Endothelial cell of umbilical vein (primary cell): ENCODE results near the gene PCDHGA8. TPM values are rescaled to one million over a fixed set of nuclear protein-coding genes. Genes with fewer than 3 reads are reported as not detected.
"Not testable (repeated sequence)": the region's sequence is repeated elsewhere in the genome, so short reads cannot be mapped to it uniquely, and the experiment has no call there.

ENCODE experiments used
- BruUV-seq: library from RNA; stranded (reverse); fragments of 400-500 nt; replicated peaks from 2 replicates; lab custom pipeline; 2021; lab: Mats Ljungman, UMichigan
- CTCF ChIA-PET: fragments of 300-600, 350-600 bp; sonication (Branson Sonifier 250); formaldehyde crosslinking; loops from one replicate; lab custom pipeline; 2021; ENCODE audit warnings: antibody characterized with exemption, inconsistent platforms; lab: Charles Lee
- POLR2A ChIA-PET: fragments of 300-600, 350-600 bp; sonication (Branson Sonifier 250); formaldehyde crosslinking; loops from one replicate; lab custom pipeline; 2021; ENCODE audit warnings: antibody characterized with exemption, inconsistent platforms; lab: Charles Lee
- DNase-seq: peaks from one replicate; pipeline ENCODE4 v3.0.0-alpha.2; 2011; ENCODE audit warnings: low read depth, low spot score
- FAIRE-seq: peaks from 2 replicates; lab custom pipeline; 2011; peaks lifted over from hg19 to GRCh38; lab: Jason Lieb, UNC
- H2AFZ ChIP-seq: 2 replicates; pipeline ENCODE4 v1.6.0; 2012; ENCODE audit warnings: low read depth, low read length, control low read depth, inconsistent platforms
- H3K27ac ChIP-seq: 2 replicates; pipeline ENCODE4 v1.5.1; 2011; ENCODE audit warnings: low read depth, mild to moderate bottlenecking, control low read depth, low read length, moderate library complexity; ENCODE audit not compliant: insufficient read depth
- H3K27me3 ChIP-seq, 2 experiments: 2 replicates each; pipeline versions ENCODE4 v1.6.0 to v1.6.1; 2011; ENCODE audit warnings: low read length in 2 of 2, mixed read lengths in 1 of 2; ENCODE audit not compliant: control insufficient read depth in 2 of 2, insufficient read depth in 2 of 2
- H3K36me3 ChIP-seq, 2 experiments: 2 replicates in 1 of 2; 3 replicates in 1 of 2; pipeline ENCODE4 v1.5.1; 2011; ENCODE audit warnings: low read length in 2 of 2, mild to moderate bottlenecking in 1 of 2, moderate library complexity in 1 of 2; ENCODE audit not compliant: control insufficient read depth in 2 of 2, insufficient read depth in 2 of 2; ENCODE audit errors: extremely low read depth in 1 of 2
- H3K4me1 ChIP-seq: 3 replicates; pipeline ENCODE4 v1.5.1; 2011; ENCODE audit warnings: mild to moderate bottlenecking, low read length; ENCODE audit not compliant: control insufficient read depth, insufficient read depth; ENCODE audit errors: extremely low read depth
- H3K4me2 ChIP-seq: 2 replicates; pipeline ENCODE4 v1.6.1; 2011; ENCODE audit warnings: low read length, control low read depth, mixed read lengths; ENCODE audit not compliant: insufficient read depth
- H3K4me3 ChIP-seq, 3 experiments: fragments of 200-600 bp in 1 of 3; sonication (generic), shearing (Covaris generic) in 1 of 3; replicated peaks in 1 of 3; 2 replicates each; pipeline ENCODE4 v1.5.1; 2011 to 2016; ENCODE audit warnings: control low read depth in 3 of 3, low read length in 3 of 3, mild to moderate bottlenecking in 2 of 3, inconsistent platforms in 1 of 3, low read depth in 1 of 3, moderate library complexity in 1 of 3; ENCODE audit not compliant: insufficient read depth in 1 of 3
- H3K79me2 ChIP-seq: 2 replicates; pipeline ENCODE4 v1.6.0; 2012; ENCODE audit warnings: low read length, inconsistent platforms; ENCODE audit not compliant: control insufficient read depth, insufficient read depth
- H3K9ac ChIP-seq: replicated peaks from 2 replicates; pipeline ENCODE3; 2011; ENCODE audit warnings: low read length, control low read depth; ENCODE audit not compliant: insufficient read depth; ENCODE audit errors: extremely low read depth
- H3K9me1 ChIP-seq: replicated peaks from 3 replicates; pipeline ENCODE4 v1.6.0; 2011; ENCODE audit warnings: mild to moderate bottlenecking, low read length; ENCODE audit not compliant: control insufficient read depth, insufficient read depth; ENCODE audit errors: extremely low read depth
- H3K9me3 ChIP-seq: replicated peaks from 2 replicates; pipeline ENCODE4 v1.5.1; 2012; ENCODE audit warnings: low read length, inconsistent platforms; ENCODE audit not compliant: control insufficient read depth, insufficient read depth
- H4K20me1 ChIP-seq: replicated peaks from 2 replicates; pipeline ENCODE3; 2011; ENCODE audit warnings: mild to moderate bottlenecking, low read length; ENCODE audit not compliant: control insufficient read depth, insufficient read depth; ENCODE audit errors: extremely low read depth
- EZH2 ChIP-seq: IDR thresholded peaks from 2 replicates; pipeline ENCODE4 v1.6.1; 2012; ENCODE audit warnings: borderline replicate concordance, low read depth, mild to moderate bottlenecking, moderate library complexity, low read length, inconsistent platforms; ENCODE audit not compliant: severe bottlenecking
- dilution Hi-C: fragments of 300-500 bp; cut with MboI; formaldehyde crosslinking; loops from one replicate; pipeline ENCODE4 v1.15.0; 2019; ENCODE audit warnings: low sequenced_read_pairs; ENCODE audit not compliant: extremely low pct_ligation_motif_present
- intact Hi-C: fragments of 100-400 bp; cut with micrococcal nuclease; formaldehyde crosslinking; loops from one replicate; pipeline ENCODE4 v1.10.0; 2022
- polyA plus RNA-seq, 4 experiments: library from polyadenylated mRNA; depleted of rRNA in 3 of 4; stranded (reverse) in 3 of 4; unstranded in 1 of 4; fragments of >200 nt; gene quantifications; 2 replicates each; pipeline versions ENCODE4 v1.2.1 to v1.2.3, GENCODE V29; 2011 to 2012; ENCODE audit warnings: missing spikeins in 1 of 4
- total RNA-seq: library from RNA; stranded (reverse); gene quantifications from 2 replicates; pipeline ENCODE4 v1.2.3, GENCODE V29; 2021
- TF ChIP-seq, protein P1 (sequence below), 2 donors: IDR thresholded peaks; 1 replicate in 1 of 2; 2 replicates in 1 of 2; pipeline ENCODE4 v1.5.1; 2011; ENCODE audit warnings: low read length in 2 of 2, mild to moderate bottlenecking in 2 of 2, moderate library complexity in 2 of 2, control low read depth in 1 of 2, inconsistent platforms in 1 of 2, low read depth in 1 of 2; ENCODE audit not compliant: insufficient read depth in 1 of 2; ENCODE audit errors: extremely low read depth in 1 of 2

The PCDHGA8 gene
- total and polyA plus RNA-seq, 2 donors (not counting 3 experiments of a cell fraction or from before 2014, with no cell fraction given) = 0.44 to 0.95 TPM

DNA sequence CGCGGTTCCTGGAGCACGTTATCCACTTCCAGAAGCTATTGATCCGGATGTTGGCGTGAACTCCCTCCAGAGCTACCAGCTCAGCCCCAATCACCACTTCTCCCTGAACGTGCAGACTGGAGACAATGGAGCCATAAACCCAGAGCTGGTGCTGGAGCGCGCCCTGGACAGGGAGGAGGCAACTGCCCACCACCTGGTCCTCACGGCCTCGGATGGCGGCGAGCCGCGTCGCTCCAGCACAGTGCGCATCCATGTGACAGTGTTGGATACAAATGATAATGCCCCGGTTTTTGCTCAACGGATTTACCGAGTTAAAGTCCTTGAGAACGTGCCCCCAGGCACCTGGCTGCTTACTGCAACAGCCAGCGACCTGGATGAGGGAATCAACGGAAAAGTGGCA, 11.0 kb downstream of the PCDHGA8 start:
- no peak for FAIRE-seq
- CTCF ChIA-PET = interaction anchor here (0.8 to 1.9 kb wide), 15 partner anchors 10 to 164 kb away, joined by 3 to 23 read pairs (median 4); partner anchors contain the start of genes PCDHGA10, PCDHGA11, PCDHGA12 and PCDHGB1

DNA sequence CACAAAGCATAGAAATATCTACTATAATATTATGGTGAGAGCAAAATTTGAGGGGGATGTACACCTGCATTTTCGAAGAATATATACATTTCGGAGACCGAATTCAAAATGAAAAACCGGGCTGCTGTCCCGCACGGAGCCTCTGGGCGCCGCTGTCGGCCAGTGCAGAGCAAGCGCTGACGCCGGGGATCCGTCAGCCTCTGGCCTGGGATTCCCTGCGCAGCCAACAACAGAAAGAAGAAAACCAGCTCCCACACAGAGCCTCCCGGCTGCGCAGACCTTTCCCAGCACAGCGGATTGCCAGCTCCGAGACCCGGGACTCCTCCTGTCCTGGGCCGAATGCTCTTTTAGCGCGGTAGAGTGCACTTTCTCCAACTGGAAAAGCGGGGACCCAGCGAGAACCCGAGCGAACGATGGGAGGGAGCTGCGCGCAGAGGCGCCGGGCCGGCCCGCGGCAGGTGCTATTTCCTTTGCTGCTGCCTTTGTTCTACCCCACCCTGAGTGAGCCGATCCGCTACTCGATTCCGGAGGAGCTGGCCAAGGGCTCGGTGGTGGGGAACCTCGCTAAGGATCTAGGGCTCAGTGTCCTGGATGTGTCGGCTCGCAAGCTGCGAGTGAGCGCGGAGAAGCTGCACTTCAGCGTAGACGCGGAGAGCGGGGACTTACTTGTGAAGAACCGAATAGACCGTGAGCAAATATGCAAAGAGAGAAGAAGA, 15.5 kb downstream of the PCDHGA8 start, which contains the start of gene PCDHGB6:
Gene PCDHGB6, plus strand, starts transcription at position 232 of the 716 bp plus-strand sequence. Its CDS starts 182 bp downstream, at position 414.
- DNase-seq (peak; percentile 39), FAIRE-seq (peak; percentile 73)
- peak within 1 kb of the TSS in 2 of 3 experiments; percentile 25 to 32 for H3K4me3 ChIP-seq
- H3K9me1 ChIP-seq, H3K9me3 ChIP-seq, H3K4me1 ChIP-seq, H4K20me1 ChIP-seq, H3K36me3 ChIP-seq, H3K9ac ChIP-seq, POLR2A ChIA-PET, H3K27ac ChIP-seq, H3K79me2 ChIP-seq, dilution Hi-C loops, intact Hi-C loops: not testable (repeated sequence)
- H3K4me2 ChIP-seq = peak within 1 kb of the TSS; percentile 66
- CTCF ChIA-PET = interaction anchor here (0.6 to 4.3 kb wide), 26 partner anchors 10 to 160 kb away, joined by 3 to 58 read pairs (median 4); partner anchors contain the start of genes PCDHGA1, PCDHGA11, PCDHGA12 and PCDHGA4
- TSS peak; percentile 18 for BruUV-seq
- TF ChIP-seq, protein P1, sequence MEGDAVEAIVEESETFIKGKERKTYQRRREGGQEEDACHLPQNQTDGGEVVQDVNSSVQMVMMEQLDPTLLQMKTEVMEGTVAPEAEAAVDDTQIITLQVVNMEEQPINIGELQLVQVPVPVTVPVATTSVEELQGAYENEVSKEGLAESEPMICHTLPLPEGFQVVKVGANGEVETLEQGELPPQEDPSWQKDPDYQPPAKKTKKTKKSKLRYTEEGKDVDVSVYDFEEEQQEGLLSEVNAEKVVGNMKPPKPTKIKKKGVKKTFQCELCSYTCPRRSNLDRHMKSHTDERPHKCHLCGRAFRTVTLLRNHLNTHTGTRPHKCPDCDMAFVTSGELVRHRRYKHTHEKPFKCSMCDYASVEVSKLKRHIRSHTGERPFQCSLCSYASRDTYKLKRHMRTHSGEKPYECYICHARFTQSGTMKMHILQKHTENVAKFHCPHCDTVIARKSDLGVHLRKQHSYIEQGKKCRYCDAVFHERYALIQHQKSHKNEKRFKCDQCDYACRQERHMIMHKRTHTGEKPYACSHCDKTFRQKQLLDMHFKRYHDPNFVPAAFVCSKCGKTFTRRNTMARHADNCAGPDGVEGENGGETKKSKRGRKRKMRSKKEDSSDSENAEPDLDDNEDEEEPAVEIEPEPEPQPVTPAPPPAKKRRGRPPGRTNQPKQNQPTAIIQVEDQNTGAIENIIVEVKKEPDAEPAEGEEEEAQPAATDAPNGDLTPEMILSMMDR (IDR thresholded peaks at IDR 0.05; ENCODE audit: extremely low read depth in 1 of 2, insufficient read depth in 1 of 2, low read depth in 1 of 2, low read length in 2 of 2) = peak; percentile 72 to 74
- TF ChIP-seq EZH2 = peak; percentile 26
- peak within 1 kb of the TSS; percentile 50 for H2AFZ ChIP-seq
- peaks cover 53 to 80% of the 10 kb centered on the region in 2 experiments for H3K27me3 ChIP-seq

More for the DNA sequence above, 11.0 kb downstream of the PCDHGA8 start:
- TF ChIP-seq, protein P1 (IDR thresholded peaks at IDR 0.05; ENCODE audit: extremely low read depth in 1 of 2, insufficient read depth in 1 of 2, low read depth in 1 of 2, low read length in 2 of 2) = no peak
- Histone ChIP-seq H3K27me3 (peaks cover 49 to 73% of the 10 kb centered on the region in 2 experiments), H3K27ac (no peak overlapping the region), H3K9ac (no peak overlapping the region), H2AFZ (no peak overlapping the region), H3K79me2 (no peaks in the 10 kb centered on the region), H3K9me1 (no peaks in the 10 kb centered on the region), H3K9me3 (no peaks in the 10 kb centered on the region), H4K20me1 (no peaks in the 10 kb centered on the region), H3K4me3 (no peak overlapping the region), H3K4me2 (no peak overlapping the region), H3K36me3 (no peaks in the 10 kb centered on the region), H3K4me1 (peaks cover 2% of the 10 kb centered on the region)
- no TSS peak for BruUV-seq
- intact Hi-C loops (no loop called here), dilution Hi-C loops (no loop called here)
- POLR2A ChIA-PET = no interaction called here
- no peak for DNase-seq
